WTC11 (cell line): ENCODE data around the gene LAS1L. TPM values are rescaled to one million over a fixed set of nuclear protein-coding genes. Genes with fewer than 3 reads are reported as not detected.

Source experiments
- ATAC-seq: fragments of 200-7000 bp; cut with Tn5 transposase; 2 replicates; pipeline ENCODE4 v1.10.0; 2021; ENCODE audit warnings: mild to moderate bottlenecking, moderate library complexity
- CTCF ChIA-PET: fragments of 300-600 bp; sonication (Branson Sonifier 250); formaldehyde crosslinking; loops from one replicate; lab custom pipeline; 2021; ENCODE audit warnings: antibody characterized with exemption; lab: Charles Lee
- POLR2A ChIA-PET: fragments of 350-600 bp; sonication (Branson Sonifier 250); formaldehyde crosslinking; loops from one replicate; lab custom pipeline; 2021; ENCODE audit warnings: antibody characterized with exemption; lab: Charles Lee
- DNase-seq: peaks from one replicate; pipeline ENCODE4 v3.0.0; 2021; ENCODE audit warnings: low spot score
- H3K27ac Mint-ChIP-seq: 2 replicates; pipeline ENCODE4 v1.8.0; 2021; ENCODE audit warnings: mixed read lengths
- H3K27me3 Mint-ChIP-seq: 2 replicates; pipeline ENCODE4 v1.8.0; 2021; ENCODE audit warnings: low read depth, mild to moderate bottlenecking, moderate library complexity, mixed read lengths
- H3K36me3 Mint-ChIP-seq: 2 replicates; pipeline ENCODE4 v1.8.0; 2021; ENCODE audit warnings: mixed read lengths
- H3K4me1 Mint-ChIP-seq: 2 replicates; pipeline ENCODE4 v1.8.0; 2022; ENCODE audit warnings: mixed read lengths
- H3K4me3 Mint-ChIP-seq: 2 replicates; pipeline ENCODE4 v1.8.0; 2021; ENCODE audit warnings: mild to moderate bottlenecking, moderate library complexity, mixed read lengths
- H3K9me3 Mint-ChIP-seq: 2 replicates; pipeline ENCODE4 v1.8.0; 2021; ENCODE audit warnings: mixed read lengths
- AFF4 ChIP-seq: sonication (generic); formaldehyde crosslinking; IDR thresholded peaks from 2 replicates; pipeline ENCODE4 v1.8.1; 2023; ENCODE audit warnings: mild to moderate bottlenecking, missing genetic modification reagents, borderline replicate concordance
- ERG ChIP-seq: fragments of 250-450 bp; sonication (Bioruptor Pico); IDR thresholded peaks from 2 replicates; pipeline ENCODE4 v1.8.0; 2021; ENCODE audit warnings: mild to moderate bottlenecking
- ESRRA ChIP-seq: sonication (generic); formaldehyde crosslinking; IDR thresholded peaks from 2 replicates; pipeline ENCODE4 v1.8.1; 2022; ENCODE audit warnings: mild to moderate bottlenecking, missing genetic modification reagents, borderline replicate concordance
- ETV6 ChIP-seq: sonication (generic); formaldehyde crosslinking; IDR thresholded peaks from 2 replicates; pipeline ENCODE4 v1.8.1; 2022; ENCODE audit warnings: mild to moderate bottlenecking, missing genetic modification reagents
- FOXJ3 ChIP-seq: sonication (generic); formaldehyde crosslinking; IDR thresholded peaks from 2 replicates; pipeline ENCODE4 v1.9.0; 2021; ENCODE audit warnings: missing genetic modification reagents, mild to moderate bottlenecking, borderline replicate concordance
- HMGA2 ChIP-seq: fragments of 250-450 bp; sonication (Bioruptor Pico); IDR thresholded peaks from 2 replicates; pipeline ENCODE4 v1.4.0; 2021; ENCODE audit warnings: mild to moderate bottlenecking, moderate library complexity
- KAT7 ChIP-seq: sonication (generic); formaldehyde crosslinking; IDR thresholded peaks from 2 replicates; pipeline ENCODE4 v1.8.1; 2023; ENCODE audit warnings: missing genetic modification reagents, mild to moderate bottlenecking, borderline replicate concordance
- MLX ChIP-seq: sonication (generic); formaldehyde crosslinking; IDR thresholded peaks from 2 replicates; pipeline ENCODE4 v1.8.1; 2023; ENCODE audit warnings: mild to moderate bottlenecking, missing genetic modification reagents, moderate library complexity
- NFE2L1 ChIP-seq: sonication (generic); formaldehyde crosslinking; IDR thresholded peaks from 2 replicates; pipeline ENCODE4 v1.8.1; 2023; ENCODE audit warnings: missing genetic modification reagents
- PRRX2 ChIP-seq: fragments of 250-450 bp; sonication (Bioruptor Pico); IDR thresholded peaks from 2 replicates; pipeline ENCODE4 v1.8.0; 2021; ENCODE audit warnings: mild to moderate bottlenecking
- USF1 ChIP-seq: sonication (generic); formaldehyde crosslinking; IDR thresholded peaks from 2 replicates; pipeline ENCODE4 v1.8.0; 2022; ENCODE audit warnings: mild to moderate bottlenecking, missing genetic modification reagents
- USF2 ChIP-seq: sonication (generic); formaldehyde crosslinking; IDR thresholded peaks from 2 replicates; pipeline ENCODE4 v1.8.1; 2023; ENCODE audit warnings: mild to moderate bottlenecking, missing genetic modification reagents, moderate library complexity
- ZBTB43 ChIP-seq: sonication (generic); formaldehyde crosslinking; IDR thresholded peaks from 2 replicates; pipeline ENCODE4 v1.8.1; 2023; ENCODE audit warnings: mild to moderate bottlenecking, missing genetic modification reagents
- ZNF121 ChIP-seq: sonication (generic); formaldehyde crosslinking; IDR thresholded peaks from 2 replicates; pipeline ENCODE4 v1.8.0; 2023; ENCODE audit warnings: missing genetic modification reagents
- ZNF138 ChIP-seq: sonication (generic); formaldehyde crosslinking; conservative IDR thresholded peaks from 2 replicates; pipeline ENCODE4 v1.8.1; 2022; ENCODE audit warnings: mild to moderate bottlenecking, moderate library complexity, missing genetic modification reagents
- ZNF232 ChIP-seq: sonication (generic); formaldehyde crosslinking; IDR thresholded peaks from 2 replicates; pipeline ENCODE4 v1.8.0; 2022; ENCODE audit warnings: mild to moderate bottlenecking, missing genetic modification reagents
- ZNF263 ChIP-seq: sonication (generic); formaldehyde crosslinking; IDR thresholded peaks from 2 replicates; pipeline ENCODE4 v1.8.1; 2022; ENCODE audit warnings: low read depth, mild to moderate bottlenecking, moderate library complexity, missing genetic modification reagents
- ZNF281 ChIP-seq: sonication (generic); formaldehyde crosslinking; IDR thresholded peaks from 2 replicates; pipeline ENCODE4 v1.8.0; 2023; ENCODE audit warnings: mild to moderate bottlenecking, missing genetic modification reagents
- ZNF671 ChIP-seq: fragments of 250-450 bp; sonication (Bioruptor Pico); IDR thresholded peaks from 2 replicates; pipeline ENCODE4 v1.8.0; 2021; ENCODE audit warnings: mild to moderate bottlenecking
- total RNA-seq: library from RNA; stranded (reverse); gene quantifications from 3 replicates; pipeline ENCODE4 v1.2.3, GENCODE V29; 2021

The LAS1L gene
- total RNA-seq, 1 experiment from 2014 or later, result 65.1 TPM

- CTCF ChIA-PET, result no interaction called here
- no peak overlapping the region for H3K4me3 Mint-ChIP-seq
- H3K27ac Mint-ChIP-seq, result no peak overlapping the region
- H3K36me3 Mint-ChIP-seq, result no peaks in the 10 kb centered on the region
- peaks cover 7% of the 10 kb centered on the region for H3K27me3 Mint-ChIP-seq
- H3K9me3 Mint-ChIP-seq, result no peaks in the 10 kb centered on the region
- TF ChIP-seq ZNF671 (CRISPR knock-in tag) (no peak), ERG (no peak), ZNF121 (CRISPR knock-in tag) (no peak), USF2 (CRISPR knock-in tag) (no peak), ZNF232 (CRISPR knock-in tag) (no peak), AFF4 (no peak), ETV6 (CRISPR knock-in tag) (no peak), PRRX2 (CRISPR knock-in tag) (no peak), HMGA2 (CRISPR knock-in tag) (no peak), ZNF281 (CRISPR knock-in tag) (no peak), ZNF138 (CRISPR knock-in tag) (no peak), FOXJ3 (CRISPR knock-in tag) (no peak), NFE2L1 (CRISPR knock-in tag) (no peak), MLX (CRISPR knock-in tag) (no peak), KAT7 (CRISPR knock-in tag) (no peak), ZNF263 (CRISPR knock-in tag) (no peak), USF1 (CRISPR knock-in tag) (no peak), ESRRA (CRISPR knock-in tag) (no peak), ZBTB43 (CRISPR knock-in tag) (no peak)
- no peak for DNase-seq
- H3K4me1 Mint-ChIP-seq, result no peaks in the 10 kb centered on the region
- POLR2A ChIA-PET, result no interaction called here
- ATAC-seq, result no peak
Measured at GRCh38 chrX:65545456-65545855, 10.9 kb upstream of the LAS1L start.
